Stimulated activated CD4-positive, alpha-beta T cell treated with anti-CD3 and anti-CD28 coated beads, Interleukin-4, amount 100 ng/mL, for 4 hours (primary cell): ENCODE results near the gene TOP3B.

Experiments used
- DNase-seq, 2 experiments: peaks; one replicate each; pipeline ENCODE4 v3.0.0-alpha.2; 2020

The TOP3B gene

GRCh38 chr22:22010358-22010757, 27.8 kb upstream of the TOP3B start:
- DNase-seq = no peak

DNA sequence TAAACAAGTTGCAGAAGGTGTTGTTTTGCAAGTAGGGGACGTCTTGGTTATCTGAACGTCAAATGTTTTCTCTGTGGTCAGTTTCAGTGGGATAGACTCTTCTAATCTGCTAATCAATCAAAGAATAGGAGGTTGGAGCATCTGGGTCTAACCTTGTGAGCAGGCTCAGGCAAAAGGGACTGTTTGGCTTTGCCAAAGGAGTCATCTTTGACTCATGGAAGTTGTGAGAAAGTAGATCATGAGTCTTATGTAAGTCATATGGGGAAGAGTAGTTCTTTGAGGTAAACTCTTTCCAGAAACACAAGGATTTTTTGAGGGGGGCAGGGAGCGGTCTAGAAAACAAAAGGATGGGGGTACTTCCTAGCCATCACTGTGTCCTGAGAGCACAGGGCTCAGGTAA, 27.1 kb upstream of the TOP3B start:
- DNase-seq = no peak

- no peak for DNase-seq
Measured at GRCh38 chr22:22006596-22006990, 24.0 kb upstream of the TOP3B start.

DNA sequence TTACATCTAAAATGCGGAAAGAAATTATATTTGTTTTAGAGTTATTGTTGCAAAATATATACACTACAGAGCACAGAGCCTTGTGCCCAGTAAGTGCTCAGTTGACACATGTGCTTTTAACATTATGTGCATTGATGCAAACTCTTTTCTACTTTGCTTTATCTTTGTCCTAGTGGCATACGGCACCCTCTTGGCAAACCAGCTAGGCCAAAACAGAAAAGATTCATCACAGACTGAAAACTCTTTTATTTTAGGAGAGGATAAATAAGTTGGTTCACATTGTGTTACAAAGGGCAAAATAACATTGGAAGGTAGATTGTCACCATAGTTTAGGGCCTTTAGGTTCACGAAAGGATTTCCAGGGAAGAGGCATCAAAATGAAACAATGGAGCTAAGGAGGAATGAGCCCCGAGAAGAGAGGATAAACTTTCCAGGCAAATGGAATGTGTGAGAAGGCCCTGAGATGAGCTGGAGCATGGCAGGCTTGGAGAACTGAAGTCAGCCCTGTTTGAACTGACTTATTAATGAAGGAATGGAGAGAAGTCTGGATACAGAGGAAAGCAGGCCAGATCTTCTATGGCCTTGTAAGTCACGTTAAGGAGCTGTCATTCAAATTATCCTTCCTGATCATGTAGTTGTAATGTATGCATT, 23.5 kb upstream of the TOP3B start:
- no peak for DNase-seq

GRCh38 chr22:22003233-22003632, 20.6 kb upstream of the TOP3B start:
- no peak for DNase-seq

DNA sequence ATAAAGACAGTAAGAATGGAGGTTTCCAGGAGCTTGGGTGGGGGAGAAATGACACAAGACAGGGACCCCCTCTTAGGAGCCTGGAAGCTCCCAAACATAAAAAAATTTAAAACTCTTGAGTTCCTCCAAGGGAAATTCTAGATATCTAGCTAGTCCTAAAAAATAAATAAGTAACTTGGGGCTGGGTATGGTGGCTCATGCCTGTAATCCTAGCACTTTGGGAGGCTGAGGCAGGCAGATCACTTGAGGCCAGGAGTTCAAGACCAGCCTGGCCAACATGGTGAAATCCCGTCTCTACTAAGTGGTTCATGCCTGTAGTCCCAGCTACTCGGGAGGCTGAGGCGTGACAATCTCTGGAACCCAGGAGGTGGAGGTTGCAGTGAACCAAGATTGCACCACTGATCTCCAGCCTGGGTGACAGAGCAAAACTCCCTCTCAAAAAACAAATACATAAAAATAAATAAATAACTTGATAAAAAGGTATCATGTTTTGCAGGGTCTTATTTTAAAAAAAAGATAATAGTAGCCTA, 20.0 kb upstream of the TOP3B start:
- DNase-seq = no peak

GRCh38 chr22:22001664-22002525, 19.3 kb upstream of the TOP3B start:
- no peak for DNase-seq

DNA sequence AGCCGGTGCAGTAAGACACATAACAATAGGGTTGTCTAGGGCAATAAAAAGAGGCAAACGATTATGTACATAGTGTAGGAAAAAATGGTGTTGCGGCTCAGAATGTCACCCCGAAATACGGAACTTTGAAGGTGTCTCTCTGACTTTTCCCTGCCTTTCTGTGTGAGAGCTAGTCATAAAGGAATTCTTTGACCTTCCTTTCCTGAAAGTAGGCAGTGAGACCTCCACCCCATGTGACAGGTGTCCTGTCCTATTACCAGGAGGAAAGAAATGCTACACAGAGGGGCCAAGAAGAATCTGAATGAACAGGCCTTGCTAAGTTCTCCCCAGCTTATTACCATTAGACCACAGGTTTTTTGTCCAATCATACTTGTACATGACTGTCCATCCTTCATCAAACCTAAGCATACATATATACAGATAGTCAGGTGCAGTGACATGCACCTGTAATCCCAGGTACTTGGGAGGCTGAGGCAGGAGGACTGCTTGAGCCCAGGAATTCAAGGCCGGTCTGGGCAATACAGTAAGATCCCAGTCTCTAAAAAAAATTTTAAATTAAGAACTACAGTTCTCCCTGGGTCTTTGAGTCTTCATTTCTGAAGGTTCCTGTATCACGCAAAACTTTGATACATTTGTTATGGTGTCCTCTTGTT, 16.1 kb upstream of the TOP3B start:
- no peak for DNase-seq

- DNase-seq = no peak
Measured at GRCh38 chr22:21996175-21996720, 13.7 kb upstream of the TOP3B start.

DNA sequence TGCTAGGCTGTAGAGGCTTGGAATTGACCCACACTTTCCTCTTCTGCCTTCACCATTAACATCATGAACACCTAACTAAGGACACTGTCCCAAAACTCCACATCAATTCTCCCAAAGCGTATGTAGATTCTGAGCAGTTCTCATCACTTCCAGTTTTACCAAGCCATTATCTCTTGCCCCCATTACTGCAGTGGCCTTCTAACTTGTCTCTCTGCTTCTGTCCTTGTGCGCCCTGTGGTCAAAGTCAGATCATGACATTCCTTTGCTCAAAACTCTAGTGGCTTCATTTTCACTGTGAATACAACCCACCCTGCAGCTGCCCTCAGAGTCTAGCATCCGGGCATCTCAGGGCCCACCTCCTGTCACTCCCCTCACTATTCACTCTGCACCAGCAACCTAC, 13.1 kb upstream of the TOP3B start:
- DNase-seq = no peak

GRCh38 chr22:21994881-21995444, 12.4 kb upstream of the TOP3B start:
- DNase-seq = no peak

GRCh38 chr22:21992593-21993237, 10.1 kb upstream of the TOP3B start:
- DNase-seq = no peak

GRCh38 chr22:21991774-21992173, 9.2 kb upstream of the TOP3B start:
- DNase-seq = no peak

GRCh38 chr22:21991304-21991596, 8.7 kb upstream of the TOP3B start:
- no peak for DNase-seq

- DNase-seq = no peak
Measured at GRCh38 chr22:21990445-21991303, 8.1 kb upstream of the TOP3B start.

GRCh38 chr22:21989049-21989448, 6.5 kb upstream of the TOP3B start:
- DNase-seq = no peak

DNA sequence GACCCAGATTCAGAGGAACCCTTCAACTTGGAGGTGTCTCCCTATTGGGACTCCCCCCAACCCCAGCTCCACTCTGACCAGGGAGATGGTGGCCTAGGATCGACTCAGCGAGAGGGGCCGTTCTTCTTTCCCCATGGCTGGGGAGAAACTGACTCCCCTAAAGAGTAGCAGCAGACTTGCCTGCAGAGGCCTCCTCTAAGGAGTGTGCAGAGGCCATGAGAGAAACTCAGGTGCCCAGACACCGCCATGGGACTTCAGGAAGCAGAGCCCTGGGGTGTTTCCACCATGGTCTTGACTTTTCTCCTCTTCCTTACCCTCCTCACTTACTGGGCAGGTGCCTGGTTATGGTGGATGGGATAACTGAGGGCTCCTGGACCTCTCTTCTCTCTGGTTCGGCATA, 2.6 kb upstream of the TOP3B start:
- DNase-seq = no peak

DNA sequence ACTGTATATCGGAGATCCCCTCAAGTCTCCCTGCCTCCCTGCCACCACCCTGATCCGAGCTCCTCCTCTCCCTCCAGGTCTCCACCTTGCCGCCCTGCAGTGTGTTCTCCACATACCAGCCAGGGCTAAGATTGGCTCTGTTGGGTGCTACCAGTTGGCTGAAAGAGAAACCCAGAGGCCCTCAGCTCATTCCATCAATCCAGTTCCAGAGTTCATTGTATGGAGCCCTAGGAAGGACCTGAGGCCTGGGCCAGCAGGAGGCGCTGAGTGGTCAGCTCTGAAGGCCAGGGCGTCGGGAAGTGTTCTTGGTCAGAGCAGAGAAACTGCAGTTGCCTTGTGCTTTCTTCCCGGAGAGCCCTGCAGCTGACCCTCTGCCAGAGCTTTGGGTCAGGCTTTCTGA, 2.2 kb upstream of the TOP3B start:
- no peak for DNase-seq

DNA sequence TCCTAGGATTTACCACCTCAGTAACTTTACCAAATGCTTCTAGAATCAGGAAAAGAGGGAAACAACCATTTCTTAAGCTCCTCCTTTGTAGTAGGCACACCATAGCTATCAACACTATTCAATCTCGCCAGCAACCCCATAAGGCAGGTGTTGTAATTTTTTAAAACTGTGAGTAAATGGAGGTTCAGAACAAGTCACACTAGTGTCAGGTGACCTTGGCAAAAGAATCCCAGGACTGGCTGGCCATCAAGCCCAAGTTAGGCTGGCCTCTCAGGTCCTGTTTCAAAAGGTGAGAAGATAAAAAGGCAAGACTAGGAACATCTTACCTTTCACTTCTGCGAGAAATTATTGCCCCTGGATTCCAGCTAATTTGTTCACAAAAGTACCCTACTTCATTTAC, 713 bp downstream of the TOP3B start:
- DNase-seq = no peak

- no peak for DNase-seq
Measured at GRCh38 chr22:21980547-21980946, 2.0 kb downstream of the TOP3B start.

DNA sequence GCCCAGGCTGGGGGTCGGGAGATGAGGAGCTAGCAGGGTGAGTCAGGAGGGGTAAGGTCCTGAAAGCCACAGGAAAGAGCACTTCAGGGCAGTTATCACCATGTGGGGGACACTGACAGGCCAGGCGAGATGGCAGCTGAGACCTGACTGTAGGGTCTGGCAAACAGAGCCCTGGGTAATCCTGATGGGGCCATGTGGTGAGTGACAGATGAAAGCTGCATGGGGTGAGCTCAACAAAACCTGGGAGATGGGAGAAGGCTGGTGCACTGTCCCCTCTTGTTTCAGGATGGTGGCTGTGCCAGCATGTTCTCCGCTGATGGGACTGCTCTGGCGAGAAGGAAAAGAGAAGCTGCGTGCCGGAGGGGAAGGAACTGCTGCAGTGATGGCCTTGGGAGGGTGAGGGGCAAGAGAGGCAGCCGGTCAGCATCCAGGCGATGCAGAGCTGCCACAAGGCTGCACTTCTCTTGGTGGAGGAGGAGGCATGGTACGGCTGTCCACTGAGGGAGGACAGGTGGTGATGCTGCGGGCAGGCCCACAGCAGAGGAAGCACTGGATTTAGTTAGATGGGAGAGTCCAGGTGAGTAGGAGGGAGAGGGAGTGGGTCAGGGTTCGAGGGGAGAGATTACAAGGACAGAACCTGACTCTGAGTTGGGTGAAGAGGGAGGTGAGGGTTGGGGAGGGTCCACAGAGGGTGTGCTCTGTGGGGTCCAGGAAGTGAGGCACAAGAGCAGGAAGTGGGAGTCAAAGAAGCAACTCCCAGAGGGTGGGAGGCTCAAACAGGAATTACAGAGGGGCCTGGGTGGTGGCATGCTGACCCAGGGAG, 3.8 kb downstream of the TOP3B start:
- DNase-seq = no peak
